A549 treated with CORT108297 at 1 μM for 4 hours (cell line): ENCODE data around the gene C17orf100. TPM values are rescaled to one million over a fixed set of nuclear protein-coding genes. Genes with fewer than 3 reads are reported as not detected.

ENCODE experiments used
- total RNA-seq: library from RNA; stranded (reverse); fragments of 200-300 nt; extraction: Qiagen RNA extraction; gene quantifications from 5 replicates; pipeline ENCODE4 v1.2.3, GENCODE V29; 2022

C17orf100 gene
- 2.4 to 3.3 TPM (median 3.0 TPM) in 5 replicates for total RNA-seq

DNA sequence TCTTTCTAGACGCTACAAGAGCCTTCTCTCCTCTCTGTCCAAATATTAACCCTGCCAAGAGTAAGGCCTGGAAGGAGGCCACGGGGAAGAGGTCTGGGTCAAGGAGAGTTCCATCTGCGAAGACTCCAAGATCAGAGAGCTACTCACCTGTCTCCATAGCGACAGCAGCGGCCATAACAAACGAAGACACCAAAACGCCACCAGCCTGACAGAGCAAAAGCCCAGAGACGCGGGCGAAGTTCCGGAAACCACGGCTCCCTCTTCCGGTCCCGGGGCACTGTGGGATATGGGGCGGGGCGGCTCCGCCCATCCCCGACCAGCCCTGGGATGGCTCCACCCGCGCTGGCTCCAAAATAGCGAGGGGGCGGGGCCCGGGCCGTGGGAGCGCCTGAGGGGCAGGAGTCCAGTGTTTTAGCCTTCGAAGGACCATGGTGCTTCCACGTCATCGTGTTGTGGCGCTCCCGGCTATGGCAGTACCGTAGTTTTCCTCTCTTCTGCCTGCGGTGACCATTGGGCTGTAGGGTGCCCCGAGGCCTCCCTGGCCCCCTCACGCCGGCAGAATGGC is at the start of gene C17orf100, which contains the start of gene MED31:
C17orf100 (plus strand) TSS at position 409 of the 565 bp plus-strand sequence; CDS start at position 561, 152 bp downstream.
MED31 (minus strand) TSS at position 252 of the 565 bp plus-strand sequence; CDS start at position 175, 77 bp downstream.

DNA sequence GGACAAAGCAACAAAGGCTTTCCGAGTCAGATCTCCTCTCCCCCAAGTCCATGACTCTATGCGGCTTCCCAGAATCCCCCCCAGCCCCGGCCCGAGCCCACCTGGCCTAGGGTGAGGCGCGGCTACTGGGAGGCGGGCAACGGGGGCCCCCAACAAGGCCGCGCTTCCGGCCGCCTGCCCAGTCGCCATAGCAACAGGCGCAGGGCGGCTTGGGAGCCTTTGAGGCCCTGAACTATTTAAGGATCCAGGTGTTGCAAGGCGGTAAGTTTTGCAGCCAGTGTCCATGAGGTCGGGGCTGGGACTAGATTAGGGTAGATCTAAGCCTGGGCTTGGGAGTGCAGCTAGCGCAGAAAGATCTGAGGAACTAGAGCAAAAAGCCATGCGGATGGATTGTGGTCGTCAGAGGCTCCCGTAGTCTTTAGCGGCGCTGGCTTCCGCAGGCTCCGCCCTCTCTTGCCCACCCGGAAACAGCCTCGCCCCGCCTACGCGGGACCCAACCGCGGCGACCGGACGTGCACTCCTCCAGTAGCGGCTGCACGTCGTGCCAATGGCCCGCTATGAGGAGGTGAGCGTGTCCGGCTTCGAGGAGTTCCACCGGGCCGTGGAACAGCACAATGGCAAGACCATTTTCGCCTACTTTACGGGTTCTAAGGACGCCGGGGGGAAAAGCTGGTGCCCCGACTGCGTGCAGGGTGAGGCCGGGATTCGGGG is 10.9 kb upstream of the C17orf100 start, which contains the start of the genes KIAA0753 and TXNDC17:
KIAA0753 (minus strand) TSS at position 176 of the 711 bp plus-strand sequence. CDS start 5,608 bp downstream, outside the sequence.
TXNDC17 (plus strand) TSS at position 525 of the 711 bp plus-strand sequence; CDS start at position 548, 23 bp downstream.

Other genes with a start within 250 kb of the C17orf100 start
- gene AIPL1, start 216.6 kb upstream of the C17orf100 start, total RNA-seq: not detected in 5 replicates
- 35.0 to 53.2 TPM (median 46.2 TPM) in 5 replicates for gene PIMREG, start 207.3 kb upstream of the C17orf100 start, total RNA-seq
- 1.4 to 2.7 TPM (median 2.0 TPM) in 5 replicates for gene PITPNM3, start 95.2 kb upstream of the C17orf100 start, total RNA-seq
- 18.9 to 20.5 TPM (median 19.5 TPM) in 5 replicates for gene KIAA0753, start 11.1 kb upstream of the C17orf100 start, total RNA-seq
- gene TXNDC17, start 10.7 kb upstream of the C17orf100 start, total RNA-seq: 406 to 462 TPM (median 437 TPM) in 5 replicates
- 21.4 to 40.1 TPM (median 30.8 TPM) in 5 replicates for gene MED31, start 157 bp upstream of the C17orf100 start, total RNA-seq
- gene SLC13A5, start 61.6 kb downstream of the C17orf100 start, total RNA-seq: 0.10 to 0.37 TPM (median 0.16 TPM) in 5 replicates
- 0.06 to 0.16 TPM in 2 of 5 replicates, not detected in the others for gene XAF1, start 104.3 kb downstream of the C17orf100 start, total RNA-seq
- gene FBXO39, start 124.5 kb downstream of the C17orf100 start, total RNA-seq: not detected in 5 replicates
- 0.07 to 0.24 TPM (median 0.18 TPM) in 3 of 5 replicates, not detected in the others for gene TEKT1, start 180.0 kb downstream of the C17orf100 start, total RNA-seq